HG03196 (cell line): ENCODE results near the gene PIGL.
"Not testable (repeated sequence)": the region's sequence is repeated elsewhere in the genome, so short reads cannot be mapped to it uniquely, and the experiment has no call there.

Experiments used
- ATAC-seq: cut with Tn5 transposase; IDR thresholded peaks from one replicate; pipeline ENCODE4 v1.9.1; 2021; ENCODE audit not compliant: unreplicated experiment

Gene PIGL

DNA sequence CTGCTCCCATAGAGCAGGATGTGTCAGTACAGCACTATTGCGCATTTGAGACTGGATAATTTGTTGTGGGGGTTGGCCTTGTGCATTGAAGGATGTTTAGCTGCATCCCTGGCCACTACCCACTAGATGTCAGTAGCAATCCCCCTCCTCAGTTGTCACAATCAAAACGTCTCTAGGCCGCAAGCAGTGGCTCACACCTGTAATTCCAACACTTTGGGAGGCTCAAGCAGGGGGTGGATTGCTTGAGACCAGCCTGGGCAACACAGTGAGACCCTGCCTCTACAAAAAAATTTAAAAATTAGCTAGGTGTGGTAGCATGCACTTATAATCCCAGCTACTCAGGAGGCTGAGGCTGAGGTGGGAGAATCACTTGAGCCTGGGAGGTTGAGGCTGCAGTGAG is 87.8 kb downstream of the PIGL start:
- ATAC-seq: no peak

DNA sequence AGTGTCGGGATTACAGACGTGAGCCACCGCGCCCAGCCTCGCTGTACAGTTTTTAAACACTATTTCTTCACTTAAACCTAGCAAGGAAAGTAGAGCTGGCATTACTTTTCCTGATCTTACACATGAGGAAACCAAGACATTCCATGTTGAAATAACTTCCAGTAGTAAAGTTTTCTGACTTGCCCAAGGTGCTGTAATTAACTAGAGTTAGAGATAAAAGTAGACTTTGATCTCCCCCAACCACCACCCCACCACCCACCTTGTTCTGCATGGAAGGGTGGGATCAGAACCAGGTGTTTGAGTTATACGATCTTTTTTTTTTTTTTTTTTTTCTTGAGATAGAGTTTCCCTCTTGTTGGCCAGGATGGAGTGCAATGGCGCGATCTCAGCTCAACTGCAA is 89.2 kb downstream of the PIGL start:
- no peak for ATAC-seq

DNA sequence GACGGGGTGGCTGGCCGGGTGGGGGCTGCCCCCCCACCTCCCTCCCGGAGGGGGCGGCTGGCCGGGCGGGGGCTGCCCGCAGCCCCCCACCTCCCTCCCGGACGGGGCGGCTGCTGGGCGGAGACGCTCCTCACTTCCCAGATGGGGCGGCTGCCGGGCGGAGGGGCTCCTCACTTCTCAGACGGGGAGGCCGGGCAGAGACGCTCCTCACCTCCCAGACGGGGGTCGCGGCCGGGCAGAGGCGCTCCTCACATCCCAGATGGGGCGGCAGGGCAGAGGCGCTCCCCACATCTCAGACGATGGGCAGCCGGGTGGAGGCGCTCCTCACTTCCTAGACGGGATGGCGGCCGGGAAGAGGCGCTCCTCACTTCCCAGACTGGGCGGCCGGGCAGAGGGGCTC is 95.1 kb downstream of the PIGL start:
- not testable (repeated sequence) for ATAC-seq

DNA sequence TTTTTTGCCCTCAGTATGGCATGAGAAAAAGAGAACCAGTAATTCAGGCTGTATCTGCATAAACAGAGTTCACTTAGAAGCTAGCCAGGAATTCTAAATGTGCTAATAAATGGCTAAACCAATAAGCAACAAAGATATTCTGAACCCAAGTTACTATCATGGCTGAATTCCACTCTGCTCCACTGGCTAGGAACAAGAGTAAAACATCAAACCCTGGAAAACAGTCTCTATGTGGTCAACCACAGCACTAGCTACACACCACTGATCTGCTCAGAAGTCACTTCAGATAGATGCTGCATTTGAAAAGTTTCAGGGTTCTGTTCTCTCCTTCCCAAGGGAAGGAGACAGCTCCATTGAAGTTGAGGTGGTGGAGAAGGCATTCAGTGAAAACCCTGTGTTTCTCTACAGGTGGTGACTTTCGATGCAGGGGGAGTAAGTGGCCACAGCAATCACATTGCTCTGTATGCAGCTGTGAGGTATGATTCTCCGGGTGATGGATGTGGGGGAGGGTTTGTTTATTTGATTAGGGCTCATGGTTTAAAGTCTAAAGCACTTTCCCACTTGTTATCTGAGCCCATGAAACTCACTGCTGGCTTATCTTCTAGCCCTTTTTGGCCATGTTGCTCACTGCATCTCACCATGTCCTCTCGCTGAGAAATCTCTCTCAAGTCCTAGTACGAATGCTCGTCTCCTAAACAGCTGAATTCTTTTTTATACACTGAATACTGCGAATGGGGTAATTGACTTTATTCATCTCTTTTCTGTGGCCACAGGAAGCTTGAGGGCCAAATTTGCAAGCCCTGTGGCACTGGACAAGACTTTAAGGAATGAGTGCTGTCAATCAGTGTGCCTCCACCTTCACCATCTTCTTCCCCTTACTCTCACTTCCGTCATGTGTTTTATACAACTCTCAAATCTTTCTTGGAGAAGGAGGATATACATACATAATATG is 96.4 kb downstream of the PIGL start:
- ATAC-seq: no peak

DNA sequence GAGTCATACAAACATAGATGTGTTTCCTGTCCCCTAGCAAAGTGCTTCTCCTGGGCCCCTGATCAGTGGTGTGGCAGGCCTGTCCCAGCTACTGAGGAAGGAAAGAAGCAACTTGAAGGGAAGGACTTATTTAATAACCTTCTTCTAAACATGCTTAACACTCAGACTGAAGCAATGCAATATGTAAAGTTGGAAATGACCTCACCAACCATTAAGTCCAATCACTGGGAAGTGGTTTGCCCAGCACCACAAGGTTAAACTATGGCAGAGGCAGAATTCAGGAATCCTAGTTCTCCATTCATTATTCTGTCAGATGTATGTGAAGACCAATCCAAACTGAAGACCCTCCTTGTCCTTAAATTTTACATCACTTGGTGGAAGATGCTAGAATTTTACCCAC is 97.2 kb downstream of the PIGL start:
- no peak for ATAC-seq

DNA sequence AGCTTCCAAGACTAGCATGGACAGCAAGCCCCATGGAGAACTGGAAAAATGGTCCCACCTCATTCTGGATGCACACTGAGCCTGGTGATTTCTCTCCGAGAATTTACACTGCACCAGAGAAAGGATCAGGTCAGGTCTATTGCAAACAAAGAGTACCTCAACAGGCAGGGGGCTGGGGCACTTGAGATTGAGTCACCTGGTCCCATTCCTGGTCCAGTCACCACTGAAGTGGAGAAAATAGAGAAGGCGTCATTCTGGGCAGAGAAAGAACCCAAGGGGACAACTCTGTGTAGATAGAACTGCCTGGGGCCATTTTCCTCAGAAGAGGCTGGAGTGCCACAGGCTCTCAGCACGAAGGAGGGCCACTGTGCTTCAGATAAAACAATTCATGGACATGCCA is 97.8 kb downstream of the PIGL start:
- no peak for ATAC-seq

DNA sequence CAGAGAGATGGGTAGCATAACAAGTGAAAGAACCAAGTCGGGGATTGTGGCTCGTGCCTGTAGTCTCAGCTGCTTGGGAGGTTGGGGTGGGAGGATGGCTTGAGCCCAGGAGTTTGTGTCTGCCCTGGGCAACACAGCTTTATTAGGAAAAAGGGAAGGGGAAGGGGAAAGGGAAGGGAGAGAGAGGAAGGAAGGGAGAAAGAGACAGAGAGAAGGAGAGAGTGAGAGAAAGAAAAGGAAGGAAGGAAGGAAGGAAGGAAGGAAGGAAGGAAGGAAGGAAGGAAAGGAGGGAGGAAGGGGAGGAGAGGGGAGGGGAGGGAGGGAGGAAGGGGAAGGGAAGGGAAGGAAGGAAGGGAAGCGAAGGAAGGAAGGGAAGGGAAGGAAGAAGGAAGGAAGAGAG is 103.0 kb downstream of the PIGL start:
- no peak for ATAC-seq

DNA sequence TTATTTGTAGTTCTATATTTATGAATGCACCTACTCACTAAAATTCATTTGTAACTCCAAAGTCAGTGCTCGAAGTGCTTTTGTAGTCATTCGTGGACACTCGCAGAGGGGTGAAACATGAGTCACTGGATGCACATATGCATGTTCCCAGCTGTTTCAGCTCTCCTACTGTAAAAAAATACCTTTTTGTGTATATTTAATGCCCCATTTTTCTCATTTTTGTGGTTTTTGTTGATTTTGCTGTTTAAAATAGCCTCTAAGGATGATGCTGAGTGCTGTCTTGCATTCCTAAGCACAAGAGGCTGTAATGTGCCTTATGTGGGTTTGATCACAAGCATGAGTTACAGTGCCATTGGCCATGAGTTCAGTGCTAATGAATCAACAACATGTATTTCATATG is 105.6 kb downstream of the PIGL start:
- ATAC-seq: no peak

DNA sequence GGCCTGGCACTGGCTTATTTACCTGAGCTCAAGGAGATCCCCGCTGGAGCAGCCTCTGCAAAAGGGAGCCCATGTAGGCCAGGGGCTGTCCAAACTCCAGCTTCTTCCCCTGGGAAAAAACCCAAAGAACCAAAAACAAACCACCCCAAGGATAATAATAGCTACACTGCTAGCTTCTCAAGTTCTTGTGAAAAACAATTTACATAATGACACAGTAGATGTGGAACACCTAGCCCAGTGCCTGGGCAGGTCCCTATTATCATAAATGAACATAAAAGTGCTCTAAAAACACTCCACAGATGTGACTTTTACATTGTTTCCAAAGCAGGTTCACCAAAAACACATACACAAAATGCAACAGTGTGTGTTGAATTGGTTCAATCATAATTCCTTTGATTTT is 109.0 kb downstream of the PIGL start:
- no peak for ATAC-seq

DNA sequence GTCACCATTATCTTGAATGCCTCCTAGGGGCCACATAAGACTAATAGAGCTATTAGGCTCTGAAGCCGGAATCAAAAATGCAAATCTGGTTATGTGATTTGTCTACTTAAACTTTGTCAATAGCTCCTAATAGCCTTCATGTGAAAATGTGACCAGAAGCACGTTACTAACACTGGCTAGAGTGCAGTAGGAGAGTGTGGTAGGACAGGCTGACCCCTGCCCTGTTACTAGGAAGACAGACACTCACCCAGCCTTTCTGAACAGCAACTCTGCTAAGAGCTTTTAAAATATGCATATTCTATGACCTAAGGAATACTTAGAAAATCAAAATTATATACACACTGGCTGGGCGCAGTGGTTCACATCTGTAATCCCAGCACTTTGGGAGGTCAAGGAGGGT is 110.0 kb downstream of the PIGL start:
- ATAC-seq: no peak

DNA sequence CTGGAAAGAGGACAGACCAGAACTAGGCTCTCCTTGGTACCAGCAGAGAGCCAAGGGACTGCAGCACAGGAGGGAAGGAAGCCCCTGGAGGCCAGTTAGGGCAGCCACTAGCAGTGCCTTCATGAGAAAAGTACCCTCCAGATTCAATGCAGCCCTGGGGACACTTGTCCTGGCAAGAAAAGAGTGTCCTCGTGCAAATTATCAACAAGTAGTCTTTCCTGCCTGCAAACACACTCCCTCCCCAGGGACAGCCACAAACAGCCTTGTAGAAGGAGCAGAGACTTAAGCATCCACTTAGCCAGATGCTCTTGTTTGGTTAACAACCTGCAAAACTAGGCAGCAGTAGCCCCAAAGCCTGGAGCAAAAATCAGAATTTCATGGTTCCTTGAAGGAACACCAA is 112.0 kb downstream of the PIGL start:
- ATAC-seq: no peak

DNA sequence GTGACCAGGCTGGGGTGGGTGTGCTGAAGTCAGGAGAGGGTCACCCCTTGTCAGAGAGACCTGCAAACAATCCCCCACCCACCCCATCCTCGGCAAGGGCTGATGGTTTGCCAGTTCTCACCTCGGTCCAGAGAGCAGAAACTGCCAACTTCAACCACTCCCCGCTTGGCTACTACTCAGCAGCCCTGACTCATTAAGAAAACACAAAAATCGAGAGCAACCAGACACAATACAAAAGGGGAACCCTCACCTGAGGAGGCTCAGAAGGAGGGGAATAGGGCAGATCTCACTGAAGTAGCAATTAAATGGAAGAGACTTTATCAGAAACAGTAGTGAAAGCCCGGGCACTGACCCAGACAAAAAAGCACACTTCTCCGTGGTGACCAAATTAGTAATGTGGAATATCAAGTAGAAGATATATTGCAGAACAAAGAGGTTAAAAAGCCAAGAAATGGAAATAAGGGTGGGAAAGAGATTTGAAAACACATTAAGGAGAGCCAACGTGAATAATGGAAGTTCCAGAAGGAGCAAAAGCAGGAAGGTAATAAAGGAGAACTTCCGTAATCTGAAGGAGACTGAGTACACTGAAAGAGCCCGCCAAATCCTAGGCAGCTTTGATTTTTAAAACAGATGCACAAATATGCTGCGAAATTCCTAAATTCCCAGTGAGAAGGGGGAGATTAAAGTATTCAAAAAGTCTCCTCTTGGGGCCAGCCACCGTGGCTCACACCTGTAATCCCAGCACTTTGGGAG is 112.7 kb downstream of the PIGL start:
- ATAC-seq: no peak

DNA sequence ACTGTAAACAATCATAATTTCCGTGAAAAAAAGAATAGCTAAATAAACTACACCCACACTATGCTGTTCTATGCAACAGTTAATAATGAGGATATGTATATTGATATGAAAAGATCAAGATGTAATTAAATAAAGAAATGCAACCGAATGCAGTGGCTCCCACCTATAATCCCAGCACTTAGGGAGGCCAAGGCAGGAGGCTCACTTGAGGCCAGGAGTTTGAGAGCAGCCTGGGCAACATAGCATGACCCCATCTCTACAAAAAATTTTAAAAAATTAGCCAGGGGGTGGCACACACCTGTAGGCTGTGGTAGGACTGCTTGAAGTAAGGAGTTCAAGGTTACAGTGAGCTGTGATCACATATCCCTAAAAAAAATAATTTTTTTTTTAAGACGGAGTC is 121.4 kb downstream of the PIGL start:
- ATAC-seq: no peak

DNA sequence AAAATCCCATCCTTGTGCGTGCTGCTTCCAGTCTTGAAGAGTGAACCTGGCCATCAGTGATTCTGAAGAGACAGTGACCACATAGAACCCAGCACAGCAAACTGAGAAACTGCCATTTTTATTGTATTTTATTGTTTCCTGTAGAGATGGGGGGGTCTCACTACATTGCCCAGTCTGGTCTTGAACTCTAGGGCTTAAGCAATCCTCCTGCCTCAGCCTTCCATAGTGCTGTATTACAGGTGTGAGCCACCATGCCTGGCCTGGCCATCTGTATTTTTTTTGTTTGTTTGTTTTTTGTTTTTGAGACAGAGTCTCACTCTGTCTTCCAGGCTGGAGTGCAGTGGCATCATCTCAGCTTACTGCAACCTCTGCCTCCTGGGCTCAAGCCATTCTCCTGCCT is 122.4 kb downstream of the PIGL start:
- no peak for ATAC-seq

DNA sequence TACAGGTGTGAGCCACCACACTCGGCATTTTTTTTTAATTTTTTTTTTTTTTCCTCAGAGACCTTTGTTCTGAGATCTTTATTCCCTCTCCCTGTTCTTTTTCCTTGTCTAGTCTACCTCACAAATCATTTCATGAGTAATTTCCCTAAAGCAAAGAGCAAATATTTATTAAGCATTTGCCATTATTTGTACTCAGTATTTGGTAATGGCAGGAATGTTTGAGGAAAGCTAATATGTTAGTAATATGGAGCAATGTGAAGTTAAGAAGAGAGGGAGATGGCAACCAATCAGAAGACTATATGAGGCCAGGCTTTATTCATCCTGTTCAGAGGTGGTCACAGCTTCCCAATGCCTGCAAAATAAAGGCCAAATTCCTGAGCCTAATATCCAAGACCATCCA is 122.9 kb downstream of the PIGL start:
- ATAC-seq: no peak

DNA sequence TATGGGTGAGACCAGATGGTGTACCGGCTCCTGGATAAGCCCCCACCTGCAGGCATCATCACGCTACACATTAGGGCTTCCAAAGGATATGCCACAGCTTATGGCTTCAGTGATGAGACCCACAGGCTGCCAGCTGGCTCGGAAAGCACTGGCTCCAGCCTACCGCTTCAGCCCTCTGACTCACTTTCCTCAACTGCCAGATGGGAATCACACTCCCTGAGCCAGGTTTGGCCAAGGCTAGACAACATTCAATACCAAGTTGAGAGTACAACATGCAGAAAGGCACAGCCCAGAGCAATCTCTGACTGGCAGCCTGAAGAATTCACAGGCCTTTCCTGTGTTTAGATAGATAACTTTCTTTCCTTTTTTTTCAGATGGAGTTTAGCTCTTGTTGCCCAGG is 126.0 kb downstream of the PIGL start:
- no peak for ATAC-seq

DNA sequence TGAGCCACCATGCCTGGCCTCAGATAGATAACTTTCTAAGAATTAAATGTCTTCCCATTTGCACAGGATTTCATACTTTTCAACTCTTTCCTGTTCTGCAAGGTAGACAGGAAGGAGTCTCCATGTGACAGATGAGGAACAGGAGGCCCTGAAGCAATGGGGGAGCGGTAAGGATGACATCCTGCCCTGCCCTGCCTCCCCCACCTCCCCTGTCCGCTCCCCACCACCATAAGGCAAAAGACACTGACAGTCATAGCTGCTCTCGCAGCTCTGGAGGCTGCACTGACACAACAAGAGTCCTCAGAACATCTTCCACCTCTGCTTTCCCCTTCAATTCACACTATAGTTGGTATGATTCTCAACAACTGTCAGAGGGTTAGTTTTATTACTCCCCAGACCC is 126.6 kb downstream of the PIGL start:
- ATAC-seq: no peak

DNA sequence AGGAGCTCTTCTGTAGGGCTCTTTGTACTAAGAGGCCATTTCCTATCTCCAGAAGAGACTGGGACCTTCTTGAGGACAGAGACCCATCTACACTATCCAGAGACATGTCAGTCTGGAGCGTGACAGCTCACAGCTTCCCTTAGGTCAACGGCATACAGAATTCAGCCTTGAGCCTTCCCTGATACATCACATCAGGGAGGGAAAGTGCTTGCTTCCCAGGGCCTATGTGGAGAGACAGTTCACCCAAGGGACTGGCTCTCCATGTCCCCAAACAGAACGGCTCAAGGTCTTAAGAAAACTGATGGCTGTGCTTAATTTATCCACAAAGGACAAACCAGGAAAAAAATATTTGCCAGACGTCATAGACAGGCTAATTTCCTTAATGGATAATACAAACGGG is 128.6 kb downstream of the PIGL start:
- ATAC-seq: no peak

DNA sequence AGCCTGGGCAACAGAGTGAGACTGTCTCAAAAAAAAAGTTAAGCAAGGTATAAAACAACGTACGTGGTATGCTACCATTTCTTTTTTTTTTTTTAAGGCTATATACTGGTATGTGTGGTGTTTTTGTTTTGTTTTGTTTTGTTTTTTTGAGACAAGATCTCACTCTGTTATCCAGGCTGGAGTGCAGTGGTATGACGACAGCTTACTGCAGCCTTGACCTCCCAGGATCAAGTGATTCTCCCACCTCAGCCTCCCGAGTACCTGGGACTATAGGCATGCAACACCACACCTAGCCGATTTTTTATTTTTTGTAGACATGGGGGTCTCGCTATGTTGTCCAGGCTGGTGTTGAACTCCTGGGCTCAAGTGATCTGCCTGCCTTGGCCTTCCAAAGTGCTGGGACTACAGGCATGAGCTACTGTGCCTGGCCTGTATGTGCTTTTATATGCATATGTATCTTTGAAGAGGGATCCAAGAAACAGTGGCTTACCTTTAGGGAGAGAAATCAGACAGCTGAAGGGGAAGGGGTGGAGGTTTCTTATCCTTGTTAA is 129.8 kb downstream of the PIGL start:
- no peak for ATAC-seq

DNA sequence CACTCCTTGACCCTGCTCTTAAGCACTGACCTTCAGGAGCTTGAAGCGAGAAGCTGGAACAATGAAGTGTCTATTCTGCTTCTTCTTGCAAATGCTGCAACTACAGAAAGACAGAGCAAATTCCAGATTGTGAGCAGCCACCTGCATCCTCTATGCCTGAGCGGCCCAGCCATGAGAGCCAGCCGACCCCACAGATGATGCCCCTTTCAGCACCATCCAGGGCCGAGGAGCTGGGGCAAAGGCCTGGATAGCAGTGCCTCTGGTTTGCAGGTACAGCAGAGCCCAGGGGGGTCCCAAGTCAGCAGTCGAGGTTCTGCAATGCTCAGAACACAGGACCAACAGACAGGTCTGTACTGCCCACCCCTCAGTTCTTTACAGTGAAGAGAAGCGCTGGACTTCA is 131.6 kb downstream of the PIGL start:
- ATAC-seq: no peak

DNA sequence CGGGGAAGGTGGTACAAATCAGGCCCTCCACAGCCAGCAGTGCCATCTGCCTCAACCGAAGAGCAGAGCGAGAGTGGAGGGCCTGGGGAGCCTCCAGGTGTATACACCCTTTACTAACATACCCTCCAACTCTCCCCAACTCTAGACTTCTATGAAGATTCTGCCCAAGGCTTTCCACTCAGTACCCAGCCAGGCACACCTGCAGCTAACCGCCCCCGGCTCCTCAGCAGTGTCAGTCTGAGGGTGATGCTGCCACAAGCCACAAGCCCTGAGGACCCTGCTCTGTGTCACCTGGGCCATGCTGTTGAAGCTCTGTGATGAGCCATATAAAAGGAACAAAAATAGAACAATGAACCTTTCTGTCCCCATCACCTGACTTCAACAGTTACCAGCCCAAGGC is 132.4 kb downstream of the PIGL start:
- no peak for ATAC-seq

DNA sequence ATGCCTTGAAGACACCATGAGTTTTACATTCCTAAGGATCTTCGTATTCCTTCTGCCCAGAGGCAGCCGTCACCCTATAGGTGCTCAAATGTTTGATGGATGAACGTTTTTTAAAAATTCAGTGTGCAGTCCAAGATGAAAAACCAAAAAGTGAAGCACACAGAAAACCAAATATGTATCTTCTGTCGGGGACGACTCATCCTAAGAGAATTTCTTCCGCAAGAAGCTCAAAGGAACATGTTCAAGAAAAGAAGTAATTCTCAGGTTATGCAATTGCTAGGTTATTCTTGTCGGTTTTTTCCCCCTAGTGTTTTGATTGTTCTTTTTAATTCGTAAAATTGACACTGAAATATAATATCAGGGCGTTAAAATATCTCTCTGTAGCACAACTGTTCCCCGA is 134.8 kb downstream of the PIGL start:
- no peak for ATAC-seq
